Neuronal stem cell (in vitro differentiated cells): Measurements from ENCODE around the gene MRAP.

Experiments
- DNase-seq: peaks from one replicate; pipeline ENCODE4 v3.0.0-alpha.2; 2013; ENCODE audit warnings: low spot score
- H2AFZ ChIP-seq: one replicate; pipeline ENCODE4 v1.6.1; 2013; ENCODE audit warnings: mild to moderate bottlenecking, low read length, inconsistent platforms
- H2AK5ac ChIP-seq: 2 replicates; pipeline ENCODE4 v1.6.1; 2013; ENCODE audit warnings: low read depth, mild to moderate bottlenecking, inconsistent platforms, low read length, moderate library complexity, mixed read lengths
- H2BK120ac ChIP-seq: 2 replicates; pipeline ENCODE4 v1.6.1; 2013; ENCODE audit warnings: low read depth, mild to moderate bottlenecking, inconsistent platforms, low read length, moderate library complexity, mixed read lengths
- H2BK12ac ChIP-seq: one replicate; pipeline ENCODE4 v1.6.1; 2013; ENCODE audit warnings: low read length, inconsistent platforms
- H2BK15ac ChIP-seq: 2 replicates; pipeline ENCODE4 v1.6.1; 2013; ENCODE audit warnings: mild to moderate bottlenecking, low read length, inconsistent platforms, mixed read lengths
- H2BK5ac ChIP-seq: one replicate; pipeline ENCODE4 v1.6.1; 2013; ENCODE audit warnings: inconsistent platforms, mild to moderate bottlenecking, low read length, moderate library complexity
- H3K14ac ChIP-seq: one replicate; pipeline ENCODE4 v1.6.1; 2013; ENCODE audit warnings: low read length, inconsistent platforms
- H3K18ac ChIP-seq: 2 replicates; pipeline ENCODE4 v1.6.1; 2013; ENCODE audit warnings: low read length, inconsistent platforms
- H3K23ac ChIP-seq: 2 replicates; pipeline ENCODE4 v1.6.1; 2013; ENCODE audit warnings: low read depth, mild to moderate bottlenecking, mixed read lengths, low read length, inconsistent platforms; ENCODE audit not compliant: poor library complexity
- H3K27ac ChIP-seq: replicated peaks from 3 replicates; pipeline ENCODE4 v1.5.1; 2013; ENCODE audit warnings: low read length, inconsistent platforms
- H3K27me3 ChIP-seq, 3 experiments: 2 replicates each; pipeline ENCODE4 v1.6.1; 2013; ENCODE audit warnings: low read length in 3 of 3, mild to moderate bottlenecking in 2 of 3, inconsistent platforms in 1 of 3, low read depth in 1 of 3, mixed read lengths in 1 of 3, moderate library complexity in 1 of 3; ENCODE audit not compliant: control insufficient read depth in 3 of 3, insufficient read depth in 3 of 3
- H3K36me3 ChIP-seq, 2 donors: replicated peaks in 1 of 2; 2 replicates each; pipeline ENCODE4 v1.6.1; 2013; ENCODE audit warnings: low read length in 2 of 2; ENCODE audit not compliant: control insufficient read depth in 2 of 2, insufficient read depth in 2 of 2
- H3K4ac ChIP-seq: 2 replicates; pipeline ENCODE4 v1.6.1; 2013; ENCODE audit warnings: inconsistent platforms, mild to moderate bottlenecking, low read length, moderate library complexity
- H3K4me1 ChIP-seq, 2 donors: 1 replicate in 1 of 2; 2 replicates in 1 of 2; pipeline ENCODE4 v1.6.1; 2013; ENCODE audit warnings: low read length in 2 of 2, low read depth in 1 of 2; ENCODE audit not compliant: control insufficient read depth in 2 of 2, insufficient read depth in 1 of 2
- H3K4me2 ChIP-seq: one replicate; pipeline ENCODE4 v1.6.1; 2013; ENCODE audit warnings: mild to moderate bottlenecking, low read length, inconsistent platforms; ENCODE audit not compliant: insufficient read depth, poor library complexity, severe bottlenecking
- H3K4me3 ChIP-seq, 2 donors: 2 replicates each; pipeline ENCODE4 v1.5.1; 2013; ENCODE audit warnings: low read length in 2 of 2, mild to moderate bottlenecking in 2 of 2, inconsistent platforms in 1 of 2, moderate library complexity in 1 of 2
- H3K79me1 ChIP-seq: one replicate; pipeline ENCODE4 v1.6.1; 2013; ENCODE audit warnings: low read depth, mild to moderate bottlenecking, inconsistent platforms, low read length, moderate library complexity
- H3K9ac ChIP-seq: one replicate; pipeline ENCODE4 v1.6.1; 2013; ENCODE audit warnings: mild to moderate bottlenecking, low read depth, low read length, inconsistent platforms; ENCODE audit not compliant: poor library complexity
- H3K9me3 ChIP-seq, 2 donors: replicated peaks in 1 of 2; 2 replicates each; pipeline versions ENCODE3 to v1.6.1; 2013; ENCODE audit warnings: low read length in 2 of 2, mild to moderate bottlenecking in 2 of 2, inconsistent platforms in 1 of 2, low read depth in 1 of 2, mixed read lengths in 1 of 2, moderate library complexity in 1 of 2; ENCODE audit not compliant: control insufficient read depth in 2 of 2, insufficient read depth in 1 of 2
- H4K8ac ChIP-seq: one replicate; pipeline ENCODE4 v1.6.1; 2013; ENCODE audit warnings: low read depth, mild to moderate bottlenecking, inconsistent platforms, low read length, moderate library complexity
- H4K91ac ChIP-seq: one replicate; pipeline ENCODE4 v1.6.1; 2013; ENCODE audit warnings: low read length, low read depth, mild to moderate bottlenecking, inconsistent platforms; ENCODE audit not compliant: poor library complexity
- WGBS, 2 donors: extraction: QIAGEN DNeasy Blood & Tissue Kit; methylation state at CpG; one replicate each; pipeline ENCODE4 v1.1.7; 2013; ENCODE audit warnings: missing lambda C conversion rate in 2 of 2, mixed read lengths in 1 of 2; ENCODE audit not compliant: insufficient read length in 2 of 2, insufficient replicate concordance in 1 of 2; ENCODE audit errors: extremely low coverage in 2 of 2; 5-methylcytosine and 5-hydroxymethylcytosine counted together

Gene MRAP

GRCh38 chr21:32360401-32360975, 61.8 kb downstream of the MRAP start:
- H2AK5ac ChIP-seq: no peak overlapping the region
- no peak for DNase-seq
- no peak overlapping the region for H2BK15ac ChIP-seq
- peaks cover 2 to 4% of the 10 kb centered on the region in 2 donors for H3K4me1 ChIP-seq
- no peak overlapping the region for H2BK5ac ChIP-seq
- H2BK120ac ChIP-seq: no peak overlapping the region
- no peak overlapping the region for H4K91ac ChIP-seq
- H3K14ac ChIP-seq: no peak overlapping the region
- H3K9ac ChIP-seq: no peak overlapping the region
- H3K4me2 ChIP-seq: no peak overlapping the region
- H3K23ac ChIP-seq: no peak overlapping the region
- no peaks in the 10 kb centered on the region for H3K9me3 ChIP-seq
- H3K36me3 ChIP-seq: peaks cover 51 to 99% of the 10 kb centered on the region in 2 donors
- no peak overlapping the region for H2AFZ ChIP-seq
- H4K8ac ChIP-seq: no peak overlapping the region
- H2BK12ac ChIP-seq: no peak overlapping the region
- H3K18ac ChIP-seq: no peak overlapping the region
- no peak overlapping the region for H3K27ac ChIP-seq
- H3K27me3 ChIP-seq: no peaks in the 10 kb centered on the region
- no peaks in the 10 kb centered on the region for H3K79me1 ChIP-seq
- no peak overlapping the region for H3K4ac ChIP-seq
- H3K4me3 ChIP-seq: no peak overlapping the region
- WGBS, 2 donors: no CpG with 5 or more reads among the region's 5 CpGs
